Activated CD8-positive, alpha-beta T cell treated with anti-CD3 and anti-CD28 coated beads, Interleukin-2, amount 10 ng/mL, durations not matched to agents 7 days and 5 days (primary cell): ENCODE measurements around the gene LRRIQ1. TPM values are rescaled to one million over a fixed set of nuclear protein-coding genes. Genes with fewer than 3 reads are reported as not detected.

Source experiments
- ATAC-seq: fragments of 150-1000 bp; cut with Tn5 transposase; one replicate; pipeline ENCODE4 v1.10.0; 2021; ENCODE audit warnings: moderate library complexity
- CTCF ChIA-PET: fragments of 350-600 bp; sonication (Branson Sonifier 250); formaldehyde crosslinking; loops from one replicate; lab custom pipeline; 2021; ENCODE audit warnings: antibody characterized with exemption; lab: Charles Lee
- POLR2A ChIA-PET: fragments of 350-600 bp; sonication (Branson Sonifier 250); formaldehyde crosslinking; loops from one replicate; lab custom pipeline; 2021; ENCODE audit warnings: antibody characterized with exemption; lab: Charles Lee
- DNase-seq: peaks from one replicate; pipeline ENCODE4 v3.0.0-alpha.2; 2020
- H3K27ac Mint-ChIP-seq: one replicate; pipeline ENCODE4 v1.8.0; 2021; ENCODE audit warnings: mild to moderate bottlenecking, mixed read lengths
- H3K27me3 Mint-ChIP-seq: one replicate; pipeline ENCODE4 v1.8.0; 2021; ENCODE audit warnings: low read depth, mixed read lengths
- H3K36me3 Mint-ChIP-seq: one replicate; pipeline ENCODE4 v1.8.0; 2021; ENCODE audit warnings: low read depth, mixed read lengths
- H3K4me1 Mint-ChIP-seq: one replicate; pipeline ENCODE4 v1.8.0; 2021; ENCODE audit warnings: low read depth, mixed read lengths
- H3K4me3 Mint-ChIP-seq: one replicate; pipeline ENCODE4 v1.8.0; 2021; ENCODE audit warnings: mild to moderate bottlenecking, mixed read lengths
- H3K9me3 Mint-ChIP-seq: one replicate; pipeline ENCODE4 v1.8.0; 2022; ENCODE audit warnings: mixed read lengths; ENCODE audit not compliant: insufficient read depth
- total RNA-seq, 2 experiments: library from RNA; stranded (reverse); gene quantifications; one replicate each; pipeline ENCODE4 v1.2.3, GENCODE V29; 2021

The LRRIQ1 gene
- total RNA-seq, 2 experiments from 2014 or later = not detected

GRCh38 chr12:85225501-85225900, 189.3 kb downstream of the LRRIQ1 start:
- Mint-ChIP-seq H3K36me3 (no peaks in the 10 kb centered on the region), H3K27me3 (no peaks in the 10 kb centered on the region), H3K9me3 (peaks cover 8% of the 10 kb centered on the region), H3K4me3 (no peak overlapping the region), H3K27ac (no peak overlapping the region), H3K4me1 (no peaks in the 10 kb centered on the region)
- ATAC-seq (no peak), DNase-seq (no peak)
- CTCF ChIA-PET = no interaction called here
- POLR2A ChIA-PET = no interaction called here

- no peak overlapping the region for H3K27ac Mint-ChIP-seq
- no peak overlapping the region for H3K4me3 Mint-ChIP-seq
- POLR2A ChIA-PET = no interaction called here
- DNase-seq (no peak), ATAC-seq (no peak)
- no peaks in the 10 kb centered on the region for H3K36me3 Mint-ChIP-seq
- CTCF ChIA-PET = no interaction called here
- no peaks in the 10 kb centered on the region for H3K27me3 Mint-ChIP-seq
- no peaks in the 10 kb centered on the region for H3K9me3 Mint-ChIP-seq
- no peaks in the 10 kb centered on the region for H3K4me1 Mint-ChIP-seq
Observed at GRCh38 chr12:85237327-85237726, 201.2 kb downstream of the LRRIQ1 start.

- POLR2A ChIA-PET = no interaction called here
- H3K27me3 Mint-ChIP-seq = no peaks in the 10 kb centered on the region
- no peak overlapping the region for H3K4me3 Mint-ChIP-seq
- H3K36me3 Mint-ChIP-seq = no peaks in the 10 kb centered on the region
- CTCF ChIA-PET = no interaction called here
- no peak for ATAC-seq
- H3K4me1 Mint-ChIP-seq = no peaks in the 10 kb centered on the region
- no peak overlapping the region for H3K27ac Mint-ChIP-seq
- no peaks in the 10 kb centered on the region for H3K9me3 Mint-ChIP-seq
- no peak for DNase-seq
Observed at GRCh38 chr12:85244561-85244960, 208.4 kb downstream of the LRRIQ1 start.

DNA sequence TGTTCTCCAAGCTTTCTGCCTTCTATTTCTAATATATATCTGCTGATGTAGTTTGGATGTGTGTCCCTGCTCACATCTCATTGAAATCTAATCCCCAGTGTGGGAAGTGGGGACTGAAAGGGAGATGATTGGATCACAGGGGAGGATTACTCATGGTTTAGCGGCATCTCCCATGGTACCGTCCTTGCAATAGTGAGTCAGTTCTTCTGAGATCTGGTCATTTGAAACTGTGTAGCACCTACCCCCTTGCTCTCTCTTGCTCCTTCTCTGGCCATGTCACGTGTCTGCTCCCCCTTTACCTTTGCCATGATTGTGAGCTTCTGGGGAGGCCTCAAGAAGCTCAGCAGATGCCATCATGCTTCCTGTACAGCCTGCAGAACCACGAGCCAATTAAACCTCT, 217.7 kb downstream of the LRRIQ1 start:
- ATAC-seq = no peak
- no peaks in the 10 kb centered on the region for H3K9me3 Mint-ChIP-seq
- H3K4me1 Mint-ChIP-seq = no peaks in the 10 kb centered on the region
- ChIA-PET POLR2A (no interaction called here), CTCF (no interaction called here)
- no peak overlapping the region for H3K4me3 Mint-ChIP-seq
- H3K27ac Mint-ChIP-seq = no peak overlapping the region
- no peak for DNase-seq
- no peaks in the 10 kb centered on the region for H3K27me3 Mint-ChIP-seq
- H3K36me3 Mint-ChIP-seq = no peaks in the 10 kb centered on the region

DNA sequence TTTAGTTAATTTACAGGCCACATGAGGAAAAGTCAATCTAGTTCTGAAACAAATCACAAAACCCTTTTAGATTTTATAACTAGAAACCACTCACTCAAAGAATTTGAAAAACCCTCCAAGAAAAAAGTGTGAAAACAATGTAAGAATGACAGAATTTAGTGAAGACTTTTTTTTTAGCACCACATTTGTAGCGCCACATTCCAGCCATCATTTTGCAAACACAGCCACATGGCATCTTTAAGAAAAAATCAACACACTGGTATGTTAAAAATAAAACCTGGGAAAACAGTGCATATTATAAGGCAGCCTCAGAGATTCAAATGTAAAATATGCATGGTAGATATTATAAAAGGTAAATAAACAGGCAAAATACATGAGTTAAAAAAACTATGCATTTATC, 221.5 kb downstream of the LRRIQ1 start:
- no peaks in the 10 kb centered on the region for H3K9me3 Mint-ChIP-seq
- H3K4me1 Mint-ChIP-seq = no peaks in the 10 kb centered on the region
- CTCF ChIA-PET = no interaction called here
- DNase-seq (no peak), ATAC-seq (no peak)
- H3K27me3 Mint-ChIP-seq = no peaks in the 10 kb centered on the region
- H3K27ac Mint-ChIP-seq = no peak overlapping the region
- H3K4me3 Mint-ChIP-seq = no peak overlapping the region
- POLR2A ChIA-PET = no interaction called here
- H3K36me3 Mint-ChIP-seq = no peaks in the 10 kb centered on the region

DNA sequence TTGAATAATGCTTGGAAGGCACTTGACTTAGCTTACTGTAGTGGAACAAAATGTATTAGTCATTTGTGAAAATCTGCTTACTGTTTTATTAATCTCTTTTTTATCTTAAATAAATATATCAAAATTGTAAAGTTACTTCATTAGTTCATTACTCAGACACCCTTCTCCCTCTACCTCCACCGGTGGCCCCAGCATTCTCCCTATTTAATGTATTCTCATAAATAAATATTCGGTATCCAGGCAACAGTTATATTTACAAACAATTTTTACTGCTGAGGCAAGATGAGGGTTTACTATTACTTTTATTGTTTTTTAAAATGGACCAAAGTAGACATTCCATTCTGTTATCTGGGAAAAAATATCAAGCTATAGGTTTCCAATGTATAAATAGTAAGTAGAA, 224.3 kb downstream of the LRRIQ1 start:
- POLR2A ChIA-PET = no interaction called here
- Mint-ChIP-seq H3K27ac (no peak overlapping the region), H3K27me3 (no peaks in the 10 kb centered on the region)

DNA sequence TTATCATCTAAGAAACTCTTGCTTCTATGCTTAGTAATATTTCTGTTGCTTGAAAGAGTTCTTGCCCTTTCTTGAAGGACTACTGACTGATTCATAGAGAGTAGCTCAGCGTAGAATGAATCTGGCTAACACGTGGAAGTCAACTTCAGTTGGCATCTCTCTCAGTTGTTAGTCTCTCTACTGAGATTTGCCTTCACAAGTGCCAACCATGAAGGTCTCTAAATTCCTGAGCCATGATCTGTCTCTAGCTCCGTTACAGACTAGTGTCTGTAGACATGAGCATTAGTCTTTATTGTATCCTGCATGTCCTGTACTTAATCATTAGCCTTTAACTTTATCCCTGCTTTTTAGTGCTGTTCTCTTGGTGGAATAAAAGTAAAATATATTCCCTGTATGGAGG, 224.7 kb downstream of the LRRIQ1 start:
- Mint-ChIP-seq H3K36me3 (no peaks in the 10 kb centered on the region), H3K4me1 (no peaks in the 10 kb centered on the region), H3K4me3 (no peak overlapping the region), H3K9me3 (no peaks in the 10 kb centered on the region), H3K27me3 (no peaks in the 10 kb centered on the region), H3K27ac (no peak overlapping the region)
- DNase-seq (no peak), ATAC-seq (no peak)
- CTCF ChIA-PET = no interaction called here
- POLR2A ChIA-PET = no interaction called here

More for the DNA sequence above, 224.3 kb downstream of the LRRIQ1 start:
- no peak overlapping the region for H3K4me3 Mint-ChIP-seq
- CTCF ChIA-PET = no interaction called here
- H3K36me3 Mint-ChIP-seq = no peaks in the 10 kb centered on the region
- no peaks in the 10 kb centered on the region for H3K9me3 Mint-ChIP-seq
- DNase-seq (no peak), ATAC-seq (no peak)
- H3K4me1 Mint-ChIP-seq = no peaks in the 10 kb centered on the region

- Mint-ChIP-seq H3K9me3 (no peaks in the 10 kb centered on the region), H3K27ac (no peak overlapping the region), H3K27me3 (no peaks in the 10 kb centered on the region), H3K4me1 (no peaks in the 10 kb centered on the region), H3K36me3 (no peaks in the 10 kb centered on the region), H3K4me3 (no peak overlapping the region)
- ChIA-PET POLR2A (no interaction called here), CTCF (no interaction called here)
- no peak for ATAC-seq
- no peak for DNase-seq
Observed at GRCh38 chr12:85266356-85266755, 230.2 kb downstream of the LRRIQ1 start.

DNA sequence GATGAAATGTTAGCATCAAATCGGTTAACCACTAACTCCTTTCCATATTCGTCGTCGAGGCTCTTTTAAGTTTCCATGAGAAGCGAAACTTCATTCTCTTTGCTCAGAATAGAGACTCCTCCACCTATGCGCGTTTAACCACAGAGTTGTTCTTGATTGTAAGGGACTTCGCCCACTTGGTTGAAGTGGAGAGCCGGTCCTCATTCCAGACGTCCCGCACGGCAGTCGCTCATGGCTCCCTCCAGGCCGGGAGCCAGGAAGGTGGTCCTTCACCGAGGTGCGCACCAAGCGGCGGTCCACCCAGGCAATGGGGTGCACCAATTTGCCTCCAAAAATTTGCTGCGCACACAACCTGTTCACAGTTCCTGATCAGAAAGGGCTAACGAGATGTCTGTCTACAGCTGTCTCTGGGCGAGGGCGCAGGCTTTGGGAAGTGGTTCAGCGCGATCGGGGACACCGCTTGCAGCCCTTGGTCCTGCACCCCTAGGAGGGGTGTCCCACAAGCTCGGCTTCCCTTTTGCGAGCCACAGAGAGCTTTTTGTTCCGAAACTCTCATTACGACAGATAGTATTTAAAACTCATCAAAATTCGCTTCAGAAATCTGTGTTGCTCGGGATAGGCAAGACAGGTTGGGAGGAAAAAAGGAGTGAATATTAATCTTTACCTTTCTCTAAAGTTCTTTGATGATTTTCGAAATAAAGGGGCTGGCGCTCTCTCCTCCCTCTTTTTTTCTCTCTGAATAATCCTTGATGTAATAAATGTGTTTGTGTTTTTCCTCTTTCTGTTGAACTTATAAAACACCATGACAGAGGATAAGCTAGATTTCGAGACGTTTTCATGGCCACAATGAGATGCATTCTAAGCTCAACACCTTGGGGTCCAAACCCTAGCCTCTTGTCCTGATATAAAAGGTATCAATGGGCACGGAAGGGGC, 237.5 kb downstream of the LRRIQ1 start:
- Mint-ChIP-seq H3K4me3 (no peak overlapping the region), H3K36me3 (no peaks in the 10 kb centered on the region), H3K9me3 (no peaks in the 10 kb centered on the region), H3K27ac (no peak overlapping the region), H3K4me1 (no peaks in the 10 kb centered on the region), H3K27me3 (peaks cover 32% of the 10 kb centered on the region)
- no peak for DNase-seq
- ATAC-seq = no peak
- CTCF ChIA-PET = no interaction called here
- POLR2A ChIA-PET = no interaction called here

- no peaks in the 10 kb centered on the region for H3K9me3 Mint-ChIP-seq
- POLR2A ChIA-PET = no interaction called here
- CTCF ChIA-PET = no interaction called here
- peaks cover 35% of the 10 kb centered on the region for H3K27me3 Mint-ChIP-seq
- ATAC-seq = no peak
- H3K36me3 Mint-ChIP-seq = no peaks in the 10 kb centered on the region
- no peak overlapping the region for H3K4me3 Mint-ChIP-seq
- no peak for DNase-seq
- no peak overlapping the region for H3K27ac Mint-ChIP-seq
- no peaks in the 10 kb centered on the region for H3K4me1 Mint-ChIP-seq
Observed at GRCh38 chr12:85274315-85274651, 238.1 kb downstream of the LRRIQ1 start.

DNA sequence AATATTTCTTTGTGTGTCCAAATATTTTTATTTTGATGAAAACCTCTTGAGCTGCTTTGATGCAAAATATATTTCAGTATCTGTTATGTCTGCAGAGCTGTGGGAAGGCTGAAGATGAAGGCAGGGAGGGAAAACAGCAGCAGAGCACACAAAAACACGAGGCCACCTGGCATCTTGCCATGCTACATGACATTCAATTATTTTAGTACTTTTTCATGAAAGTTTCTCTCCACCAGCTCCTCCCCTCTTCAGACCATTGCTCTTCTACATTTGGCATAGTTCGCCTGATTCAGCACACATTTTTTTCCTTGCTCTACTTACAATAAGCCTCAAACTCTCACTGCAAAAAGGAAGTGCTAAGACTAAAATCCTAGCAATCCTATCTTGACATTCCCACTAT, 239.2 kb downstream of the LRRIQ1 start:
- no peak overlapping the region for H3K4me3 Mint-ChIP-seq
- no peaks in the 10 kb centered on the region for H3K4me1 Mint-ChIP-seq
- DNase-seq (no peak), ATAC-seq (no peak)
- no peaks in the 10 kb centered on the region for H3K9me3 Mint-ChIP-seq
- ChIA-PET CTCF (no interaction called here), POLR2A (no interaction called here)
- peaks cover 45% of the 10 kb centered on the region for H3K27me3 Mint-ChIP-seq
- H3K27ac Mint-ChIP-seq = no peak overlapping the region
- no peaks in the 10 kb centered on the region for H3K36me3 Mint-ChIP-seq

GRCh38 chr12:85277191-85277590, 241.0 kb downstream of the LRRIQ1 start:
- H3K36me3 Mint-ChIP-seq = peaks cover 1% of the 10 kb centered on the region
- H3K4me3 Mint-ChIP-seq = no peak overlapping the region
- no peaks in the 10 kb centered on the region for H3K9me3 Mint-ChIP-seq
- ChIA-PET CTCF (no interaction called here), POLR2A (no interaction called here)
- H3K27me3 Mint-ChIP-seq = peaks cover 59% of the 10 kb centered on the region
- no peak overlapping the region for H3K27ac Mint-ChIP-seq
- DNase-seq (no peak), ATAC-seq (no peak)
- no peaks in the 10 kb centered on the region for H3K4me1 Mint-ChIP-seq
